ENCODE data around the gene SLC18B1.

SLC18B1 gene

DNA sequence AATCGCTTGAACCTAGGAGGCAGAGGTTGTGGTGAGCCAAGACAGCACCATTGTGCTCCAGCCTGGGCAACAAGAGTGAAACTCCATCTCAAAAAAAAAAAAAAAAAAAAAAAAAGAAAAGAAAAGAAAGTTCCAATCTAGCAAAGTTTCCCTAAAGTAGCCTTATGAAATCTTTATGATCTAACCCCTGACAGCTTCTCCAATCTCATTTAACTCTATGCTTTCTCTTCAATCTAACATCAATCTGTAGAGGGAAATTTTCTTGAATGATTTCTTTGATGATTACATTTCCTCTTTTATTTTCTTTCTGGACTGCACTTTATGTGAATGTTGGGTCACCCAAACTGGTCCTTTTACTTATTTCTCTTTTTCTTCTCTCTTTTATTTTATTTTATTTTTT is 2.2 kb upstream of the SLC18B1 start:
- DNase-seq (ENCODE audit: low read depth in 2 of 2), result no peak
- TF ChIP-seq, protein P1, sequence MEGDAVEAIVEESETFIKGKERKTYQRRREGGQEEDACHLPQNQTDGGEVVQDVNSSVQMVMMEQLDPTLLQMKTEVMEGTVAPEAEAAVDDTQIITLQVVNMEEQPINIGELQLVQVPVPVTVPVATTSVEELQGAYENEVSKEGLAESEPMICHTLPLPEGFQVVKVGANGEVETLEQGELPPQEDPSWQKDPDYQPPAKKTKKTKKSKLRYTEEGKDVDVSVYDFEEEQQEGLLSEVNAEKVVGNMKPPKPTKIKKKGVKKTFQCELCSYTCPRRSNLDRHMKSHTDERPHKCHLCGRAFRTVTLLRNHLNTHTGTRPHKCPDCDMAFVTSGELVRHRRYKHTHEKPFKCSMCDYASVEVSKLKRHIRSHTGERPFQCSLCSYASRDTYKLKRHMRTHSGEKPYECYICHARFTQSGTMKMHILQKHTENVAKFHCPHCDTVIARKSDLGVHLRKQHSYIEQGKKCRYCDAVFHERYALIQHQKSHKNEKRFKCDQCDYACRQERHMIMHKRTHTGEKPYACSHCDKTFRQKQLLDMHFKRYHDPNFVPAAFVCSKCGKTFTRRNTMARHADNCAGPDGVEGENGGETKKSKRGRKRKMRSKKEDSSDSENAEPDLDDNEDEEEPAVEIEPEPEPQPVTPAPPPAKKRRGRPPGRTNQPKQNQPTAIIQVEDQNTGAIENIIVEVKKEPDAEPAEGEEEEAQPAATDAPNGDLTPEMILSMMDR (IDR thresholded peaks at IDR 0.05; ENCODE audit: low read depth, low read length), result no peak
- H3K4me3 ChIP-seq (replicated peaks in 1 of 2; ENCODE audit: low read depth in 2 of 2, low read length in 2 of 2), result no peak overlapping the region

DNA sequence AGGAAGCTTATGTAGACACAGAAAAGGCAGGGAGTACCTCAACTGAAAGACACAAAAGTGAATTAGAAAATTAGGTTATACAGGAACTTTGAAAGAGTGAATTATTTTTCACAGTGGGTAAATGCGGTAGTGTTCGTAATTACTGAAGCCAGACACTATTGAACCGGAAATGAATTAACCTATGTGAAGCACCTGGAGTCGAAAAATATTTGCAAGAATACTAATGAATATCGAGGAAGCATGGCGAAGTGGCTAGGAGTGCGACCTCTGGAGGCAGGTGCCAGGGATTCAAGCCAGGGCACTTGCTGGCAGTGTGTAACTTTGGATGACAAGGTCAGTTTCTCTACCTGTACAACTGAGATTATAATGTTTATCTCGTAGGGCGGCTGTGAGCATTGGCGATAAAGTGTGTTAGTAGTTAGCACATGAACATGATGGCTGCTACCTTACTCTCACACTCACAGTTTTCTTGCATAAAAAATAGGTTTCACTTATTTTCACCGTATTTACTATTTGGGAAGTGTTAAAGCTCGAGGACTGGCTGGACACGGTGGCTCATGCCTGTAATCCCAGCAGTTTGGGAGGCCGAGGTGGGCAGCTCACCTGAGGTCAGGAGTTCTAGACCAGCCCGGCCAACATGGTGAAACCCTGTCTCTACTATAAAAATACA is 567 bp upstream of the SLC18B1 start:
- TF ChIP-seq, protein P1 (IDR thresholded peaks at IDR 0.05; ENCODE audit: low read depth, low read length), result peak; percentile 83
- peak; percentile 65 to 76 for DNase-seq (ENCODE audit: low read depth in 2 of 2)
- H3K4me3 ChIP-seq (replicated peaks in 1 of 2; ENCODE audit: low read depth in 2 of 2, low read length in 2 of 2), result peak overlapping the region; percentile 81 to 89

DNA sequence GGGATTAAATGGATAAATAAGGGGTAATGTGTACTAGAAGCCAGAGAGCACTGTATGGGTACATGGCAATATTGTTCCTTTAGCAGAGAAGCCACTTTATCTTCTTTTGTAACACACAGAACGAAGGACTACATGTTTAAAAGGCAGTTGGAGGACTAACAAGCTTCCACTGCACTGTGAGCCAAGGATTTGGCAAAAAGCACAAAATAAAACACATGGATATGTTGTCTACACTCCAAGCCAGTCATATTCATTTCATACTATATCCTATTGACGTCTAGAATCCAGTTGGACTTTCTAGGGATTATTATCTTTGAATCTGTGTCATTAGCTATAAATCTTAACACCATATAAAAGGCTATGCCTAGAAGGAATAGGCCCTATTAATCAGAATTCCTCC is 3.0 kb downstream of the SLC18B1 start:
- DNase-seq (ENCODE audit: low read depth in 2 of 2), result no peak
- no peak overlapping the region for H3K4me3 ChIP-seq (replicated peaks in 1 of 2; ENCODE audit: low read depth in 2 of 2, low read length in 2 of 2)
- TF ChIP-seq, protein P1 (IDR thresholded peaks at IDR 0.05; ENCODE audit: low read depth, low read length), result no peak

DNA sequence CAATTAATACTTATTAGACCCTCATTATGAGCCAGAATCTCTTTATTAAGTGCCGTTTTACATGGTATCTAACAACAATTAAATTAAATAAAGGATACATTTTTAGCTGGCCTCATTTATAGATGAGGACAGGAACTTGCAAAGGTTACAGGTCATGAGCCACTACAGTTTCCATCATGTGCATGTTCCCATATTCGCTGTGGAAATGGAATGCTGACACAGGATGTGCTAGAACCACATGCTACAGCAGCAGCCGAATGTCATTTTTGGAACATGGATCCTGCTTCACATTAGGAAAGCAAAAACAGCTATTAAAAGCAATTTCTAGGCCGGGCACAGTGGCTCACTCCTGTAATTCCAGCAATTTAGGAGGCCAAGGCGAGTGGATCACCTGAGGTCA is 5.9 kb downstream of the SLC18B1 start:
- no peak overlapping the region for H3K4me3 ChIP-seq (replicated peaks in 1 of 2; ENCODE audit: low read depth in 2 of 2, low read length in 2 of 2)
- no peak for DNase-seq (ENCODE audit: low read depth in 2 of 2)
- TF ChIP-seq, protein P1 (IDR thresholded peaks at IDR 0.05; ENCODE audit: low read depth, low read length), result no peak

DNA sequence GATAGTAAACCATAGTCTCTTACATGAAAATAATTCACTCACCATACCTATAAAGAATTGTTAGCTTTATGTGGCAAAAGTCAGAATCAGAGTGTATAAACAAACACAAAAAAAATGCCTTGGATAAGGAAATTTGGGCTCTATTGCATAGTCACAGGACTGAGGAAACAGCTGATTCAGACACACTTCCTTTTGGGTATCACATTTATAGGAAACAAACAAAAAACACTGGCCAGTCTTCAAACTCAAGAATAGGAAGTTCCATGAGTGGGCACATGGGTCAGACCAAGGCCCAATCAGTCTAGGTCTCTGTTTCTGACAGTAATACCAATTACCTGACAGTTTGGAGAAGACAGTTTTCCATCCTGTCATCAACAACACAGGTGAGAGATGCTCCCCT is 8.0 kb downstream of the SLC18B1 start:
- DNase-seq (ENCODE audit: low read depth in 2 of 2), result peak in 1 of 2 donors; percentile 32
- H3K4me3 ChIP-seq (replicated peaks in 1 of 2; ENCODE audit: low read depth in 2 of 2, low read length in 2 of 2), result no peak overlapping the region

DNA sequence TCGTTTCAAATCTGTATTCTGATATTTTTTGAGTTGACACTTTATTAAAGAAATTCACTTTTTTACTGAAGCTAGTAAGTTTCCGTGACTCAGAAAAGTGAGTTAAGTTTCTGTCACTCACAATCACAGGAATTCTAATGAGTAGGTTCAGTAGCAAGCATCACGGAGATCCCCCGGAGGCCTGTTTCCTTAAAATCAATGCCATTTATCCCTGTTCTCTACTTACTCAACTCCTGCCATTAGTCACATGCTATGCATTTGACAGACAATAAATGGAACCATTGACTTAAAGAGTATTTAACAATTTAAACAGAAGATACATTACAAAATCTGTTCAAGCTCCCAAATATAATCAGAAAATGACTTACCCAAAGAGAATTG is 9.1 kb downstream of the SLC18B1 start:
- no peak overlapping the region for H3K4me3 ChIP-seq (replicated peaks in 1 of 2; ENCODE audit: low read depth in 2 of 2, low read length in 2 of 2)
- TF ChIP-seq, protein P1 (IDR thresholded peaks at IDR 0.05; ENCODE audit: low read depth, low read length), result no peak
- DNase-seq (ENCODE audit: low read depth in 2 of 2), result no peak

More for the DNA sequence above, 8.0 kb downstream of the SLC18B1 start:
- TF ChIP-seq, protein P1 (IDR thresholded peaks at IDR 0.05; ENCODE audit: low read depth, low read length), result no peak

Measured in cardiac fibroblast (primary cell).